HG02938 (cell line): ENCODE measurements around the gene NCAM1.
A peak's percentile ranks its signal among the peaks of the same experiment; 100 is the strongest.
"Not testable (repeated sequence)": the region's sequence is repeated elsewhere in the genome, so short reads cannot be mapped to it uniquely, and the experiment has no call there.

ENCODE experiments used
- ATAC-seq: cut with Tn5 transposase; IDR thresholded peaks from one replicate; pipeline ENCODE4 v1.9.1; 2021; ENCODE audit warnings: mild to moderate bottlenecking, moderate library complexity; ENCODE audit not compliant: unreplicated experiment

NCAM1 gene

GRCh38 chr11:113293936-113294335 is 332.7 kb downstream of the NCAM1 start:
- ATAC-seq, result no peak

GRCh38 chr11:113295993-113296392 is 334.8 kb downstream of the NCAM1 start:
- no peak for ATAC-seq

DNA sequence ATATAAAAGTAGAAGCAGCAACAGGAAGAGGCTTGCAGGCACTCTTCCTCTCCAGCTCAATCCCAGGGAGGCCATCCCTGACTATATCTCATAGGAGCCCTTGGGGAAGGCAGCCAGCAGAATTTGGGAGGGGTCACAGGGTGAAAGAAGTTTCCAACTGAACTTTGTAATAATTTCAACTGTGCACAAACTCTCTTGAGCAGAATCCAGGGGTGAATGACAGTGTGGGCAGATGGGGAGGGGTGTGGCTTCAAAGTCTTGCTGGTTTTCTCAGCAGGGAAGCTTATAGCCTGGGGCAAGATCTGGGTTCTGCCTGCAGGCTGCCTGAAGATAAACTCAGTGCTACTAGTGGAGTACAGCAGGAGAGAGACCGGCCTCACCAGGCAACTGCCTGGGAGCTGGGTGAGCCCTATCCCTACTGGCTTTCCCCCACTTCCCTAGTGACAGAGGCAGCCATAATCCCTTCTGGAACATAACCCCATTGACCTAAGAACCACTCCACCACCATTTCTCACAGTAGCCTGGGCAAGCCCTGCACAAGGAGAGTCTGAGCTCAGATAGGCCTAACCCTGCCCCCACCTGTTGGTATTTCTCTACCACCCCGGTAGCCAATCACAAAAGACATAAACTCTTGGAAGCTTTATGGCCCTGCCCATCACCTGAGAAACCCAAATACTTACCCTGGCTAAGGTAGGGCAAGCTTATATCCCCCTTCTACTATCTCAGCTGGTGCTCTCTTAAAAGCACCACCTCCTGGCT is 335.4 kb downstream of the NCAM1 start:
- ATAC-seq, result no peak

GRCh38 chr11:113298496-113298895 is 337.3 kb downstream of the NCAM1 start:
- not testable (repeated sequence) for ATAC-seq

DNA sequence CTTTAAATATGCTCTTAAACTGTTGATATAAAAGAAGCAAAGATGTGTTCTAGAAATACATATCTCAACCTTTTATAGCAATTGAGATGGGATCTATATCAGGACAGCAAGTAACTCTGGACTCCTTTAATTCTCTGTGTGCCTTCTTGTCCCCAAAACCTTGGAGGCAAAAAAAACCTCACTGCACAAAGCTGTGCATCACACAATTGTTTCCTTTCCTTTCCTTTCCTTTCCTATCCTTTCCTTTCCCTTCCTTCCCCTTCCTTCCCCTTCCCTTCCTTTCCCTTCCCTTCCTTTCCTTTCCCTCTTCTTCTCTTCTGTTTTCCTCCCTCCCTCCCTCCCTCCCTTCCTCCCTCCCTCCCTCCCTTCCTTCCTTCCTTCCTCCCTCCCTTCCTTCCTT is 343.7 kb downstream of the NCAM1 start:
- ATAC-seq, result no peak

DNA sequence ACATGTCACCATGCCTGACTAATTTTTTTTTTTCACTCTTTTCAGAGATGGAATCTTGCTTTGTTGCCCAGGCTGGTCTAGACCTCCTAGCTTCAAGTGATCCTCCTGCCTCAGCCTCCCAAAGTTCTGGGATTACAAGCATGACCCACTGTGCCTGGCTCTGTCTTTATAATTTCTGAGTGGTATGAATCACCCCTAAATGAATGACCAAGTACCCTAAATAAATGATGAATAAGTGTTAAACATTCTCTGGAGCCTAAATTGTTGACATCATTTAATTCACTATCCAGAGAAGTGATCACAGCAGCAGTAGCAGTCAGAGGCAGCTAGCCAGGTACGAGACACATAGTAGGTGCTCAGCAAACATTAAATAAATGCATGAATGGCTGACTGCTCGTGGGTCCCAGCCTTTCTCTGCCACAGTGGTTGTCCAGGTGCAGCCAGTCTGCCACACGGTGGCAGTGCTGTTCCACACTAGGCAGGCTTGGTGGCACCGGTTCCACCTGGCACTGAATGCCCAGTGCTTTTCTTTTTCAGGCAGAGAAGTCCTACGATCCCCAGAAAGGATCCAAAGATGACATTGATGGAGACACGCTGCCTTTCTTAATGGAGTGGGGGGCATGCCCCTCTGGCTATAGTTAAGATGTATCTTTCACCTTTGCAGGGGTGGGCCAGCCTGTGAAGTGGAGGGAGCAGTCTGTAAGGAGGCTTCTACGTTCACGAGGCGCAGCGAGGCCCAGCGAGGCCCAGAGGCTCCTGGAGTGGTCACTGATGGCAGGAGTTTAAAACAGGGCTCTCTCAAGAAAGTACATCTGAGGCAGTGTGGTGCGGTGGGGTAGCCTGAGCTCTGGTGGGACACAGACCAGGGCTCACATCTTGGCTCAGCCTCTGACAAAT is 344.5 kb downstream of the NCAM1 start:
- ATAC-seq, result peak; percentile 70

DNA sequence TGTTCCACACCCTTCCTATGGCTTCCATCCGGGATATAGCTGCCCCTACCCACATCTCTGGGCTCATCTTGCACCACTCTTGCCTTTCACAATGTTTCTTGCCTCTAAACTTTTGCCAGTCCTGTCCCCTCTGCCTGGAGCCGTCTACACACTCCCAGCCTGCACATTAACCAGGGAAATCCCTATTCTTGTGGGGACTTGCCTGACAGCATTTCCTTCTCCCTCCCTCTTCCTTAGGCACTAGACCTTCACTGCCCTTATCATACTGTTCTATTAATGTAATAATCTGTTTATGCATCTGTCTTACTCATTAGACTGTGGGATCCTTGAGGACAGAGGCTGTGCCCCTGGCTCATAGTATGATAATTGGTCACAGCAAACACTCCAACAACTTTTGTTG is 347.4 kb downstream of the NCAM1 start:
- ATAC-seq, result no peak

- no peak for ATAC-seq
Observed at GRCh38 chr11:113311536-113311935, 350.3 kb downstream of the NCAM1 start.

GRCh38 chr11:113313601-113314000 is 352.4 kb downstream of the NCAM1 start:
- ATAC-seq, result no peak

DNA sequence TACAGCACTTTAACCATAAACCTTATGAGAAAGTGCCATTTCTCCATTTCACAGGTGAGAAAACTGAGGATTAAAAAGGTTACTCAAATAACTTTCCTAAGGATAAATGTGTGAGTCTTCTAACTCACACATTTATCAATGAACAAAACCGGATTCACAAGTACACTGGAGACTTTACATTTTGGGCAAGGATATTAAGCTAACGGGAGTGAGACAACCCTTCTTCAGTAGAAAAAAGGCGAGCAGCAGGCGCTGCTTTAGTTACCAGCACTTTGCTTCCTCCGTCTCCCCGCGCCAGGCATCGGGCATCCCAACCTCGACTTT is 352.8 kb downstream of the NCAM1 start:
- ATAC-seq, result no peak

- peak; percentile 95 for ATAC-seq
Observed at GRCh38 chr11:113314389-113315301, 353.4 kb downstream of the NCAM1 start, which contains the start of gene TTC12. Gene TTC12, plus strand, starts transcription at chr11:113314583. Its CDS starts 1,675 bp downstream, at chr11:113316258.

DNA sequence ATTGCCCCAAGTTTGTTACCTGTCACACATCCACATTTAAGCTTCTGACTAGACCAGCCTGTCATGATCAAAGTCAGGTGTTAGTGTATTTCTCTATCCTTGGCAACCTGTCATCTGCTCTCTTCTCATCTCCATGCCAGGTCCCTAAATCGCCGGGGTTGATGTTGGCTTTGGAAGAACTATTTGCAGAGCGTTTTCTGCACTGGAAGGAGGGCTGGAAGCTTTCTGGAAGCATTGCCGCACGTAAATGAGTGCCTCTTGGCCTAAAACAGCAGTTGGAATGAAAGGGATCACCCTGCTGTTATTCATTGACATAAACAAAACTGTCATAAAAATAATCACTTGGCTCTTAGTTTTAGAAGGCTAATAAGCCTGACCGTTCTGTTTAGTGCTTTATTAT is 354.6 kb downstream of the NCAM1 start:
- no peak for ATAC-seq

GRCh38 chr11:113316256-113316655 is 355.0 kb downstream of the NCAM1 start:
- no peak for ATAC-seq

DNA sequence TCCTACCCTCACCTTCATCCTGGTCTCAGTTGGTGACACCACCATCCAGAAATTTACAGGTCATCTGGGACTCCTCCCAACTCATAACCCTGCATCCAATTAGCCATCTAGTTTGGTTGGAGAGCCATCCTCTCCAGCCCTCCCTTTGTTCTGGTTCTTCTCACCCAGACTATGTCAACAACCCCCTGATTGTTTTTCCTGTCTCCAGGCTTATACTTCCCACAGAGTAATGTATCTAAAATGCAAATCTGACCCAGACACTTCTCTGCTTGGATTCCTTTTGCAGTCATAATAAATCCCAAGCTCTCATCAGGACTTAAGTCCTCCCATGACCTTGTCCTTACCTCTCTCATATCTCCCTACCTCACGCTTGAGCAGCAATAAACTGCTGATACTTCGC is 356.1 kb downstream of the NCAM1 start:
- ATAC-seq, result no peak

DNA sequence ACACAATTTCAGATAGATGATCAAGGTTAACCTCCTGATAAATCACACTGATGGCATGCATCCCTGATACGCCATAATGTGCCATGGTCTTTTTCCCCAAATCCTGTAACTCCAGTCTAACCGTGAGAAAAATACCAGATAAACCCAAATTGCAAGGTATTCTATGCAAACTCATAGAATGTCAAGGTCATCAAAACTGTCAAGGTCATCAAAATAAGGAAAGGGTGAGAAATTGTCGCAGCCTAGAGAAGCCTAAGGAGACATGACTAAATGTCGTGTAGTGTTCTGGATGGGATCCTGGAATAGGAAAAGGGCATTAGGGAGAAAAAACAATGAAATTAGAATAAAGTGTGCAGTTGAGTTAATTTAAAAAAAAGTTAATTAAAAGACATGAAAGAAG is 357.9 kb downstream of the NCAM1 start:
- no peak for ATAC-seq

GRCh38 chr11:113322158-113322557 is 360.9 kb downstream of the NCAM1 start:
- no peak for ATAC-seq

DNA sequence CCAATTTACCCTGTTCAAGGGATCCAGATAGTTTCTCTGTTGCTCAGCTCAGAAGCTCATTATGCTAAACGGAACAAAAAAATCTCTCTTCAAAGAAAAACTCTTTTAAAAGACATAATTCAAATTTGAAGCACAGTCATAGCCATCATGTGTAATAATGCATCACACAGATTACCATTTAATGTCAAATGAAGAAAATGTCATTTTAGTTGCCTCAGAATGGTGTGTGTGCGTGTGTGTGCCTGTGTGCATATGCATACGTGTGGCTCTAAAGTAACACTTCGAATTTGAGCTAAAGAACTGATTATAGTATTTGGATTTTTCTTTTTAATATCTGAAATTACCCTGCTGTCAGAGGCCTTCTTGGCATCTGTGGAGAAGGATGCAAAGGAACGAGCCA is 363.0 kb downstream of the NCAM1 start:
- no peak for ATAC-seq
